GM12865 (cell line): ENCODE data around the gene CATSPERZ.

Experiments used
- DNase-seq: peaks from one replicate; pipeline ENCODE4 v3.0.0; 2010; ENCODE audit warnings: low read depth
- H3K4me3 ChIP-seq: 2 replicates; pipeline ENCODE4 v1.5.1; 2011; ENCODE audit warnings: mild to moderate bottlenecking, low read depth, low read length, control low read depth
- TF ChIP-seq, protein P1 (sequence below): IDR thresholded peaks from 2 replicates; pipeline ENCODE4 v1.5.1; 2011; ENCODE audit warnings: low read length, control low read depth, low read depth, inconsistent platforms; ENCODE audit not compliant: insufficient read depth; ENCODE audit errors: missing control alignments

Gene CATSPERZ

DNA sequence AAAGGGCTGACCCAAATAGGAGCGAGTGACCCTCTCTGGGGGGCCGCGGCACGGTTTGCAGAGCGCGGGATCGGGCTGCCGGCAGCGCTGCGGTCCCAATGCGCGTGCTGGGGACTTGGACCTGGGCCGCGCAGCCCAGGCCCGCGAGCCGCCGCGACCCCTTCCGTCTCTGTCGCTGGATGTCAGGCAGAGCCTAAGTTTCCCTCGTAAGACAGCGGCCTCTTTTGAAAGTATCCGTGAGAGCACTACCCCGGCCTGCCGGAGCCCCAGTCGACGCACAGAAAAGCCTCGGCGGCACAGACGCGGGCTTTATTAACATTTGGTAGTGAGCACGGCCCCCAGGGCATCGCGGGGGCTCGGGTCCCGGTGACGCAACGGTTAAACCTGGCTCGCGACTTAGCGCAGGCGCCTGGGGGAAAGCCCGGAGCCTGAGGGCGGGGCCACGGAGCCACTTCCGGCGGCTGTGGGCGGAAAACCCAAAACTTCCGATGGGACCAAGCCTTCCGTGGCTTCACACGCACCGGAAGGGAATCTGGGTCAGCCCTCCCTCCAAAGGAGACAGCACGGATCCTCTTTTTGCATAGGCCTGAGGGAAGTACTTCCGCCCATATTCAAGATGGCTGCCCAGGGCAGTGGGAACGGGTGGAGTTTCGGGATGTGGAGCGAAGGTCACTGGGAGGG, 30.5 kb upstream of the CATSPERZ start:
- peak; percentile 100 for DNase-seq
- TF ChIP-seq, protein P1, sequence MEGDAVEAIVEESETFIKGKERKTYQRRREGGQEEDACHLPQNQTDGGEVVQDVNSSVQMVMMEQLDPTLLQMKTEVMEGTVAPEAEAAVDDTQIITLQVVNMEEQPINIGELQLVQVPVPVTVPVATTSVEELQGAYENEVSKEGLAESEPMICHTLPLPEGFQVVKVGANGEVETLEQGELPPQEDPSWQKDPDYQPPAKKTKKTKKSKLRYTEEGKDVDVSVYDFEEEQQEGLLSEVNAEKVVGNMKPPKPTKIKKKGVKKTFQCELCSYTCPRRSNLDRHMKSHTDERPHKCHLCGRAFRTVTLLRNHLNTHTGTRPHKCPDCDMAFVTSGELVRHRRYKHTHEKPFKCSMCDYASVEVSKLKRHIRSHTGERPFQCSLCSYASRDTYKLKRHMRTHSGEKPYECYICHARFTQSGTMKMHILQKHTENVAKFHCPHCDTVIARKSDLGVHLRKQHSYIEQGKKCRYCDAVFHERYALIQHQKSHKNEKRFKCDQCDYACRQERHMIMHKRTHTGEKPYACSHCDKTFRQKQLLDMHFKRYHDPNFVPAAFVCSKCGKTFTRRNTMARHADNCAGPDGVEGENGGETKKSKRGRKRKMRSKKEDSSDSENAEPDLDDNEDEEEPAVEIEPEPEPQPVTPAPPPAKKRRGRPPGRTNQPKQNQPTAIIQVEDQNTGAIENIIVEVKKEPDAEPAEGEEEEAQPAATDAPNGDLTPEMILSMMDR, result no peak

DNA sequence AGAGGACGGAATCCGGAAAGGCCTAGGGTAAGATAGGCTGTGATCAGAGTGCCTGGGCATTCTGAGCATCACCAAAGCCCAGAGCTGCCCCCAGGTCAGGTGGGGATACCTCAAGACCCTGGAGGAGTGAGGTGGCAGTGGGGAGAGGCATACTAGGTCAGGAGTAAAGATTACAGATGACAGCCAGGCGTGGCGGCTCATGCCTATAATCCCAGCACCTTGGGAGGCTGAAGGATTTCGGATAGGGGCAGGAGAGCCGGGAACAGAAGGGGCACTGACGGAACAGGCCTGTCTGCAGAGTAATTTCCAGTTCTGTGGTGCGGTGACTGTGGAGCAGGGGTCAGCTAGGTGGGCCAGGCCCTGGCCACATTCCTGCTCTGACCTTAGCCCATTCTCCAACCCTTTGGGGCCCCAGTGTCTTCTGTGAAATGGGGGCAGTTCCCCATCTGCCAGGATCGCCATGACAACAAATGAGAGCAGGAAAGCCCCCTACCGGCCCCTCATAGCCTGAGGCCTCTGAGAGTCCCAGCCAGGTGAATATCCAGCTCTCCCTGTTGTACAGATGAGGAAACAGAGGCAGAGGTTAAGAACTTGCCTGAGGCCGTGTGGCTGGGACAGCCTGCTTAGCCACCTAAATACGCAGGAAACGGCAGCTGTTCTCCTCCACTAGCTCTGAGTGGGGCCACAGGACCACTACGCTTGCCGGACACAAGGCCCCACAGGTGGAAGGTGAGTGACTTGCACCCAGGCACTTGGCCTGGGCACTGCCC, 24.9 kb upstream of the CATSPERZ start:
- TF ChIP-seq, protein P1, result no peak

More for the DNA sequence above, 30.5 kb upstream of the CATSPERZ start:
- H3K4me3 ChIP-seq, result peak overlapping the region; percentile 55

DNA sequence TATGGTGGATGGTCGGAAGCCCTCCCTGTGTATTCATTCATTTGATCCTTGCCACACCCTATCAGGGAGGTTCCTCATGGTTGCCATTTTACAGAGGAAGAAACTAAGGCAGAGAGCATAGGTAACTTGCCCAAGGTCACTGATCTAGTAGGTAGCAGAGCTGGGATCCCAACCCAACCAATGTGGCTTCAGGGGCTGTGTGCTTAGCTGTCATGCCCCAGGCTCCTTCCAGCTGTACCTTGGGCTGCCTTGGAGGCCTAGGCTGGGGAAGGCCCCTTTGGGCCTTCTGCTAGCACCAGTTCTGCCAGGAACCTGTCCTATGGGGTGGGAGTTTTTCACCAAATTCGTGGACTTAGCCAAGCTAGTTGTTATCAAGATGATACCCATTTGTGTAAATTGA, 24.3 kb upstream of the CATSPERZ start:
- DNase-seq, result no peak
- TF ChIP-seq, protein P1, result no peak

More for the DNA sequence above, 24.9 kb upstream of the CATSPERZ start:
- H3K4me3 ChIP-seq, result no peak overlapping the region
- DNase-seq, result no peak

DNA sequence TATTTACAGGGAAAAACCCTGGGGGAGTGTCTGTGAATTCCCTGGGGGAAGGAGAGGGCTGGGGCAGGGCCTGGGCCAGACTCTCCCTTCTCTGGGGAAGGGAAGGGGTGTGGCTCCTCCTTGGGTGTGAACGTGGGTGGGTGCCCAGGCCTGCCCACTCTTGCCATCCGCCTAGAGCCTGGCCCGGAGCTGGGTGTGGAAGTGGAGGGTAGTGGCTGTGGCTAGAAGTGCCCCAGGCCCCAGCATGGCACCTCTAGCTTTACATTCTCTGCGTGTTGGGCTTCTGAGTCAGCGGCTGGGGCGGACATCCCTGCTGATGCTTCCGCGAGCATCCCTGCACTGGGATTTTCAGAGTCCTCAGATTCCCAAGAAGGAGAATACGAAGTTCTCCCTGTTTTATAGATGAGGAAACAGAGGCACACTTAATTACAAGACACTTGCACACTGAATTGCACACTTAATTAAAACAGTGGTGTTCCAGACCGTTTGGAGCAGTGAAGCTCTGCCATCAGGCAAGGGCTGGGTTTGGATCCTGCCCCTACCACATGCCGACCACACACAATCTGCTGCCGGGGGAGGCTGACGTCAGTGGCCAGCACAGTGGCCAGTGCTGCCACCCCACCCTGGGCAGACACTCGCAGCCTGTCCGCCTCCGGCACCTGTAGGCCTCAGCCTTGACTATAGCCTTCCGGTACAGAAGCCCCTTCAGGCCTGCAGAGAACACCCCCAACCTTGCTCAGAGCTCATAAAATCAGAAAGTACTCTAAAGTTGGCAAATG, 23.3 kb upstream of the CATSPERZ start:
- DNase-seq, result no peak
- no peak overlapping the region for H3K4me3 ChIP-seq
- TF ChIP-seq, protein P1, result no peak

More for the DNA sequence above, 24.3 kb upstream of the CATSPERZ start:
- H3K4me3 ChIP-seq, result no peak overlapping the region

DNA sequence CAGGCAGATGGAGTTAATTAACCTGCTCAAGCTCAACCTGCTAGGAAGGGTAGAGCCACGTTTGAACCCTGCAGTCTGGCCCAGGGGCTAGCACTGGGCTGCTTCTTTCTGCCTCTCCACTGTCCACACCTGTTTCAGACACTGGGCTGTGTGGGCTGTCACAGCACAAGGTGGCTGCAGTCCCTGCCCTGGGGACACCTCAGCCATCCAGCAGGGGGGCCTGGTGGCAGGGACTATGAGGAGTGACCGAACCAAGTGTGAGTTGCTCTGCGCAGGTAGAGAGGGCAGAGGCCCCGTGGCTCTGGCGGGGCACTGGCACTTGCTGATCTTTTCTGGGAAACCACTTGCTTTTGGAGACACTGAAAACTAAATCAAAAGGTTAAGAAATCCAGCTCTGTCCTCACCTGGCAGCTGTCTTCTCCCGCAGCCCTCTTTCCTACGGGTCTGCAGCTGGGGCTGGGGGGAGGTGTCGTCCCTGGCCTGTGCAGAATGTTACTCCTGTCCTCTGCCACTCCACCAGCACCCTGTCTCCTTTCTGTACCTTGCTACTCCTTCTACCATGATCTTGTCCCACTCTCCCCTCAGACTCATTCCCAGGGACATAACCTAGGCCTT, 21.5 kb upstream of the CATSPERZ start:
- H3K4me3 ChIP-seq, result no peak overlapping the region
- DNase-seq, result no peak
- TF ChIP-seq, protein P1, result no peak

DNA sequence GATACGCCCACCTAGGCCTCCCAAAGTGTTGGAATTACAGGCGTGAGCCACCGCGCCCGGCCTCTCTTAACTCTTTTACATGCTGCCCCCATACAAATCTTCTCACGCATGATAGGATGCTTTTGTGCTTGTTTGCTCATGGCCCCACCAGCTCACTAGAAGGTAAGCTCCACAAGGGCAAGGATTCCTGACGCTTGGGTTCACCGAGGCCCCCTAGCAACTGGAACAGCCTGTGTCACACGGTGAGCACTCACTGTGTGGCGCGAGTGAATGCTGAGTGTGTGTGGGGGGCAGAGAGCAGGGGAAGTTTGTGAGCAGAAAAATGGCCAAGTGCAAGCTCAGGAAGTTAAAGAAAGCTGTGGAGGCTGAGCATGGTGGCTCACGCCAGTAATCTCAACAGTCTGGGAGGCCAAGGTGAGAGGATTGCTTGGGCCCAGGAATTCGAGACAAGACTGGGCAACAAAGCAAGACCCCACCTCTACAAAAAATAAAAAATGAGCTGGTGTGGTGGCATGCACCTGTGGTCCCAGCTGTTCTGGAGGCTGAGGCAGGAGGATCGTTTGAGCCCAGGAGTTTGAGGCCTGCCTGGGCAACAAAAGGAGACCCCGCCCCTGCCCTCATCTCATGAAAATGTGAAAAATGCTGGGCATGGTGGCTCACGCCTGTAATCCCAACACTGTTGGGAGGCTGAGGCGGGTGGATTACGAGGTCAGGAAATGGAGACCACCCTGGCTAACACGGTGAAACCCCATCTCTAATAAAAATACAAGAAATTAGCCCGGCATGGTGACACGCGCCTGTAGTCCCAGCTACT, 18.0 kb upstream of the CATSPERZ start:
- TF ChIP-seq, protein P1, result no peak
- no peak overlapping the region for H3K4me3 ChIP-seq
- no peak for DNase-seq
